ENCODE data around the gene TRAT1.
"Not testable (repeated sequence)": the region's sequence is repeated elsewhere in the genome, so short reads cannot be mapped to it uniquely, and the experiment has no call there.

Gene TRAT1, protein sequence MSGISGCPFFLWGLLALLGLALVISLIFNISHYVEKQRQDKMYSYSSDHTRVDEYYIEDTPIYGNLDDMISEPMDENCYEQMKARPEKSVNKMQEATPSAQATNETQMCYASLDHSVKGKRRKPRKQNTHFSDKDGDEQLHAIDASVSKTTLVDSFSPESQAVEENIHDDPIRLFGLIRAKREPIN

DNA sequence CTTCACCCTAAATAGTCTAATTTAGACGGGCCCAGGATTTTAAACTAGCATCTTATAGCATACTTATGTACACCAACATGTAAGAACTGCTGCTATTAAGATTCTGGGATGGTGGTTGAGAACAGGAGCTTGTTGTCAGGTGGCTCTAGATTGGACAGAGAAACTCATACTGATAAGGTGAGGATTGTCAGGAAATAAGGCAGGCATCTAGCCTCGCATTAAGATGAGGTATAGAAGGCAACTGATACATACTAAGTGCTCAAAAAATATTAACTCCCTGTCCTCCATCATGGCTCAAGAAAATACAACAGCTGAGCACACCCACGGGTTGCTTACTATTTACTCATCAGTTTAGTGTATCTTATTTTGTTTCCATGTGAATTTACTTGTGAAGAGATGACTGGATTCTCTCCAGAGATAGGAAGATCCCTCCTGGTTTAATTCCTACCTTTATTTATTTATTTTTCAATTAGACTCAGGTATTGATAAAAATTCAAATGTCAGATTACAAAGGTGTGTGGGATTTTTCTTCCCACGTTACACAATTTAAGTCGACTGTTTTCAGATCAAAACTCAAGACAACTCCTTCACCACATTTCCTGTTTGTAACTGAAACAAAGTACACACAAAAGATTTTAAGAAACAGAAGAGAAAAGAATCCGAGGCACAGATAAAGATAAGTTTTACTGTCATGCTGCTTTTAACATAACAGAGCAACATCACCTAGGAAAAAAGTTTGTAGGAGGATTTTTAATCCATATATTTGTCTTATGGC is at the start of gene TRAT1:
Gene TRAT1 (plus strand): TSS at position 664 of the 775 bp plus-strand sequence. CDS start 142 bp downstream, outside the sequence.
- no peak for DNase-seq

DNA sequence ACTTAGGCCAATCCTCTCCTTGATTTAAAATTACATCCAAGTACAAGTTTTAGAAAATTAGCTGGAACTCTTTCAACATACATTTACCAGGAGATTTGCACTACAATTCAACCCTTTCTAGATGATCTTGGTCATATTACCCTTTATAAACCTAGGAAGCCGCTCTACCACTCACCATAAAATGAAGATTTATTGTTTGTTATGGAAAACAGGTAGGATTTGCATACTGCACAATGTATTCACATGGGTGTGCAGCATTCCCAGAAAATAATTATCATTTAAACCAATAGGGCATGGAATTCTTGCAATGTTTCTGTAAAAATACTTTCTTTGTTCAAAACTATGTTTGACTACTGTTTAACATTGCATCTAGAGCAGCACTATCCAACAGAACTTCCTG is 46.9 kb upstream of the TRAT1 start:
- DNase-seq: no peak

- no peak for DNase-seq
Measured at GRCh38 chr3:108779496-108779895, 43.1 kb upstream of the TRAT1 start.

- no peak for DNase-seq
Measured at GRCh38 chr3:108780235-108780634, 42.4 kb upstream of the TRAT1 start.

- DNase-seq: no peak
Measured at GRCh38 chr3:108791473-108791872, 31.1 kb upstream of the TRAT1 start.

DNA sequence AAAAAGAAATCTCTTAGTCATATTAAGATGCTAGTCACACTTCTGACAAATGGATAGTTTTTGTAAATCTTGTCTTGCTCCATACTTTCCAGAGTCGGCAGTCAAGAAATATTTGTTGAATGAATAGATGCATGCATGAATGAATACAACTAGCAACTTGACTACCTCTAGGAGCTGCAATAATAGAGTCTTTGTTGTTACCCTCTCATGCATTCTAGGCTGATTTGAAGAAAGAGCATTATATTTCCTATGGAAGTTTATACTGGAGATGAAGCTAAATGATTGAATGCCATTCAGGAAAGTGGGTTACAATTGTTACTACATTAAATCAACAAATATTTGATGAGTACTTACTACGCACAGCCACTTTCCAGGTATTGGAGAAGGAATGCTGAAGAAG is 18.1 kb upstream of the TRAT1 start:
- DNase-seq: no peak

DNA sequence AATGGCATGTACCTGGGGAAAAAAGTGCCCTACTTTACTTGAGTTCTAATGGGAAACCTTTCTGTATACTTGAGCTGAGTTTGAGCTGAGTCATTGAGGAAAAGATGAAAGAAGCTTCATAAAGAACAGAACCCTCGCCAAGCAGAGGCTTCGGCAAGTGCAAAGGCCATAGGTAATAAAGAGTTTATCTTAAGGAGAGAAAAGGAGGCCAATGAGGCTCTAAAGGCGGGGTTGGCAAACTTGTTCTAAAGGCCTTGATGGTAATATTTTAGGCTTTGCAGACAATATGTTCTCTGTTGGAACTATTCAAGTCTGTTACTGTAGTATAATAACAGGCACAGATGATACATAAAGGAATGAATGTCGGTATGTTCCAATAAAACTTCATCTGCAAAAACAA is 17.6 kb upstream of the TRAT1 start:
- no peak for DNase-seq

DNA sequence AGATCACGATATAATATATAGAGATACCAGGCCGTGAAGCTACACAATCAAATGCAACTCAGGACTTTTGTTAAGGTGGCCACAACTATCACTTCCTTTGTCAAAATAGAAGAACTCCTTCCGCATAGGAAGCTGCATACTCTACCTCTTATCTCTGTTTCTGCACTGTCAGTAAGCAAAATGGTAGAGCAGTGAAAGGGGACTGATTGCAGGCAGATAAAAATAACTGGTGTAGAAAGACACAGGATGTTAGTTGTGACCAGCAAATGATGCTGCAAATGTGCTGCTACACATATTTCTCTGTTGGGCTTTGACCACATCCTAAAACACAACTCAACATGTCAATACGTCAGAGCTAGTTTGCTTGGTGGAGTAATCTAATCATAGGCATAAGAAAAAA is 16.3 kb upstream of the TRAT1 start:
- DNase-seq: no peak

DNA sequence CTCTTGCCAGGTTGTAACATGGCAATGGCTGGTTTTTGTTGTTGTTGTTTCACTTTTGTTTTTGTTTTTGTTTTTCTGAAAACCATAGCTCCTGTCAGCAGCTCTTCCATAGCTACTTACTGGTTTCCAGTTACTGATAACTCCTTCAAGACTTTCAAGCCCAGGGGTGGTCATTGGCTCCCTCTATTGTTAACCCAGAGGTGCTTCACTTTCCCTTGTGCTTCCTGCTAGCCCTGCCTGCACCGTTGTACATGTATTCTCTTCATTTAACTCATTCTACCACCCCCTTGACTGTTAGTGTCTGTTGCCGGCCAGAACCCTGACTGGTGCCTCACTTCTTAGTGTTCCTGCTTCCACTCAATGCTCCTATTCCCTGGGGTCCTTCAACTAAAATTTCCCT is 4.2 kb upstream of the TRAT1 start:
- no peak for DNase-seq

GRCh38 chr3:108820586-108820985 is 2.0 kb upstream of the TRAT1 start:
- no peak for DNase-seq

GRCh38 chr3:108823227-108823626 is 641 bp downstream of the TRAT1 start:
- no peak for DNase-seq

DNA sequence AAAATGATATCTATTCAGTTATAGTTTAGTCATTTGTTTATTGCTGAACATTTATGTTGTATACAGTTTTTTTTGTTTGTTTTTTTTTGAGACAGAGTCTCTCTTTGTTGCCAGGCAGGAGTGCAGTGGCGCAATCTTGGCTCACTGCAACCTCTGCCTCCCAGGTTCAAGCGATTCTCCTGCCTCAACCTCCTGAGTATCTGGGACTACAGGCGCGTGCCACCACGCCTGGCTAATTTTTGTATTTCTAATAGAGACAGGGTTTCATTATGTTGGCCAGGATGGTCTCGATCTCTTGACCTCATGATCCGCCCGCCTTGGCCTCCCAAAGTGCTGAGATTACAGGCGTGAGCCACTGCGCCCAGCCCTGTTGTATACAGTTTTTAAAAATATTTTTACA is 1.2 kb downstream of the TRAT1 start:
- not testable (repeated sequence) for DNase-seq

- no peak for DNase-seq
Measured at GRCh38 chr3:108826309-108827187, 4.0 kb downstream of the TRAT1 start.

DNA sequence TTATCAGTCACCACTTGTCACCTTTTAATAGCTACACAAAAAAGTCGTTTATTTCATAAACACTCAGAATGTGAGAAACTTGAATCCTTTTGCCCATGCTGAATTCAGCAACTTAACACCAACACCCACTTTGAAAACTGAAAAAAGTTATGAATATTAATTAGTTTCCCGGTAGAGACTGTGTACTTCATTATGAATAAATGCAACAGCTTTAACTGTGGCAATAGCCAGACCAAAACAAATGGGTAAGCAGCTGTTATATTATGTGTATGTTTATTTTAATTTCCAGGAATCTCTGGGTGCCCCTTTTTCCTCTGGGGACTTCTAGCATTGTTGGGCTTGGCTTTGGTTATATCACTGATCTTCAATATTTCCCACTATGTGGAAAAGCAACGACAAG is 7.8 kb downstream of the TRAT1 start:
- no peak for DNase-seq

- no peak for DNase-seq
Measured at GRCh38 chr3:108830991-108831614, 8.5 kb downstream of the TRAT1 start.

GRCh38 chr3:108833611-108834010 is 11.0 kb downstream of the TRAT1 start:
- DNase-seq: no peak

GRCh38 chr3:108834551-108834950 is 12.0 kb downstream of the TRAT1 start:
- no peak for DNase-seq

DNA sequence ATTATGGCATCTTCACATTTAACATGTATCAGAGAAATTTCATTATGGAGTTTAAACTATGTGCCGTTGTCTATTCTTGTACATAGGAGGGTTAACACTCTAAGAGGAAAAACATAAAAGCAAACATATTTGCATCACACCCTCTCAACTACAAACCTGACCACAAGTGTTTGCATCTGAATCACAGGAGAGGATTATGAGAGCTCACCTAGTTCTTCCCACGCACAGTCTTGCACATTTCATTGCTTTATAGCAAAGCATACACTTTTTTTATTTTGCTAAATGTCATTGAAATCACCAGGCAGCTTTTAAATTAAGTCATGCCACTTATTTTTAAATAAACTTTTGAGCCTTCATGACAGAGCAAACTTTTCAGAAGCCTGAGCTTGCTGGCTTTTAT is 12.5 kb downstream of the TRAT1 start:
- DNase-seq: no peak

DNA sequence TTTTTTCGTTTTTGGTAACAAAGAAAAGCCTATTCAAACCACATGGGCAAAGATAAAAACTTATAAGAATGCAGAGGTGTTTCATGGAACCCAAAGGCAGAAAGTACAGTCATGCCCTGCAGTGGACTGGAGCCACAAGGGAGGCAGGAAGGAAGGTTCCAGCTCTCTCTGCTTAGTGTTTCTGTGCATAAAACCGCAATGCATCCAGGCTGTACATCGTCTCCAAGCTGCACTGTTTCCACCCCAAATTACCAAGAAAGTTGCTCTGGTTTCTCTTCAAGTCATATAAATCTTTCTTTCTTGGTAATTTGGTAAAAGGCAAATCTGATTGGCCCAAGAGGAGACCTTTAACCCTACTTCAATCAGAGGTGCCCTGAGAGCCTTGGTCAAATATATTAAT is 15.8 kb downstream of the TRAT1 start:
- no peak for DNase-seq

DNA sequence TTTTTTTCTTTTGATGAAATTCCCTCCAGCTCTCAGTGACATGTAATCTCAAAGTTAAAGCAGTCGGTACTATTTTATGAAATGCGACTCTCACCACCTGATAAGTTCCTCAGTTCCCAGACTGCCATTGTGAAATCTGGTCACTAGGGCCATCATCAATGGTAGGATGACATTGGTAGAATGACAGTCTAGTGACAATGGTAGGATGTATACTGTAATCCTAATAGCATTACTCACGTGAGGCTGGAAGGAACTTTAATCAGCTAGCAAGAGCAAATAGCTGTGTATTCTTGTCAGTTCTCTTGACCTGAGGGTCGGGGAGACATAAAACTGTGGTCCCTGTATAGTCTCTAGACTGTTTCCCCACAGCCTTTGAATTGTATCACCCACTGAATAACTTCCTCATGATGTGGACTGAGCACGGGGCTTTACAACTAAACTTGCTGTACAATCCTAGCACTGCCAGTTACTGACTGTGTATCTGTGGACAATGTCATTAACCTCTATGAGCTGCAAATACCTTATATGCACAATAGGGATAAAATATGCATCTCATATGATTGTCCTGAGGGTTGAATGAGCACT is 23.2 kb downstream of the TRAT1 start:
- no peak for DNase-seq

- no peak for DNase-seq
Measured at GRCh38 chr3:108847187-108847586, 24.6 kb downstream of the TRAT1 start.

GRCh38 chr3:108849075-108849474 is 26.5 kb downstream of the TRAT1 start:
- no peak for DNase-seq

- no peak for DNase-seq
Measured at GRCh38 chr3:108861401-108861800, 38.8 kb downstream of the TRAT1 start.
